Lower leg skin (tissue), 4 donors: ENCODE data around the gene MIGA1. TPM values are rescaled to one million over a fixed set of nuclear protein-coding genes. Genes with fewer than 3 reads are reported as not detected.

Experiments
- DNase-seq, 2 donors: peaks; one replicate each; pipeline ENCODE4 v3.0.0-alpha.2; 2019; ENCODE audit warnings: low spot score in 2 of 2
- H3K4me3 ChIP-seq: fragments of 200-600 bp; sonication (generic); 2 replicates; pipeline ENCODE4 v1.5.1; 2017; ENCODE audit warnings: mild to moderate bottlenecking, low read depth; ENCODE audit not compliant: poor library complexity, severe bottlenecking
- CTCF ChIP-seq, 3 donors: fragments of 450-650 bp; IDR thresholded peaks; one replicate each; pipeline ENCODE4 v1.5.1; 2016; ENCODE audit warnings: antibody characterized with exemption in 3 of 3, mild to moderate bottlenecking in 3 of 3, moderate library complexity in 2 of 3
- POLR2A ChIP-seq, 2 donors: fragments of 450-650 bp; IDR thresholded peaks; one replicate each; pipeline ENCODE4 v1.6.1; 2016 to 2017; ENCODE audit warnings: antibody characterized with exemption in 2 of 2, mild to moderate bottlenecking in 1 of 2, moderate library complexity in 1 of 2
- WGBS, 2 donors: methylation state at CpG; one replicate each; pipeline ENCODE4 v1.1.5; 2018; 5-methylcytosine and 5-hydroxymethylcytosine counted together
- intact Hi-C: fragments of 100-400 bp; cut with DNase I; formaldehyde crosslinking; loops from one replicate; pipeline ENCODE4 v1.15.0; 2023; ENCODE audit warnings: low total_unique reads
- total RNA-seq, 4 donors: library from RNA; depleted of rRNA; stranded (reverse); fragments of >200 nt; gene quantifications; one replicate each; pipeline ENCODE4 v1.1.0, GENCODE V29; 2016

MIGA1 gene
- total RNA-seq, 4 donors from 2014 or later, result 7.7 to 13.6 (median 9.5) TPM

DNA sequence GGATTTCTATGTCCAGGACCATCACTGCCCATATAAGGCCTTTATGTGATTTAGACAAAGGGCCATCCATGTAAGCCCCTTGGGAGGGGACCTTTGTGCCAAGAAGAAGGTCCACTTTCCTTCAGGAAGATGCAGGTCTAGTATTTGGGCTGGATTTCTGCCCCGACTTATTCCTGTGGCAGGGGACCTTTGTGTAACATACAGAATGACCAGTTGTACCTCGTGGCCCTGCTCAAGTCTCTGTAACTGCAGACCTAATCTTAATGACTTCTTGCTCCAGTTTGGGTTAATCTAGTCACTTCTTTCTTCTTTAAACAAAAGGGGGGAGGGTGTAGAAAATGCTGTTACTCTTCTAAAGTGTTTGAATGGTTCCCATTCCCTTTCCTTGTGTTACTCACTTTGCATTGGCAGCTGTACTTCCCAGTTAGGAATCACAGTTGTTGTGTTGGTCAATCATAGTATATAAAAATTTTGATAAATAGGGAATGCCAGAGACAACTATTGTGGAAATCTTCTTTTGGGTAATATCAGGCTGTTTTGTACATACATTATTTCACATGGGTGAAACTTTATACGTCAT is 54.2 kb downstream of the MIGA1 start:
- 91 to 96% methylated on average over 3 of the region's 3 CpGs for WGBS, 2 donors
- DNase-seq, result no peak
- TF ChIP-seq CTCF (IDR thresholded peaks at IDR 0.05) (no peak), POLR2A (IDR thresholded peaks at IDR 0.05) (no peak)
- no peak overlapping the region for H3K4me3 ChIP-seq
- intact Hi-C loops, result no loop called here

DNA sequence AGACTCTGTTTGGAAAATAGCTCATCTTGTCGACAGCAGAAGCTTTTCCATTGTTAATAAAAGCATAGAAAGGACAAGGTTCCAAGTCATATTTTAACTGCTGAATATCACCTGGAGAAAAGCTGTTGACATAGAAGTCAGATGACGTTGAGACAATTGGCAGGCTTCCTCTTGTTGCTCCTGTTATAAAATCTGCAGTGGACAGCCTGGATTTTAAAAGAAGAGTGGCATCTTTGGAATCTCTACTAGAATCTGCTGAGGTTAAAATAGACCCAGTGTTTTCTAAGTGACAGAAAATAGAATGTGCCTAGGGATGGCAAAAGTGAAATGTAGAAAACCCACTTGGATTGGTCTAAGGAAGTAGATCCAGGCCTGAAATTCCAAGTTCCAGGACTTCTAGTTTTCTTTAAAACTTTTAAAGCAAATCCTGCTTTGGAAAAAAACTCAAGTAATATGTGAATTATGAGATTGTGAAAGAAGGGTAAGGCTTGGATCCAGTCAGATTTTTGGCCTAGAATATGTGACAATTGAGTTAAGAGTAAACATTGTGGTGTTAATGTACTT is 55.4 kb downstream of the MIGA1 start:
- 16 to 22% methylated on average over 2 of the region's 2 CpGs for WGBS, 2 donors
- DNase-seq, result peak in 1 of 2 donors; percentile 63
- no peak overlapping the region for H3K4me3 ChIP-seq
- intact Hi-C loops, result no loop called here
- TF ChIP-seq POLR2A (IDR thresholded peaks at IDR 0.05) (no peak), CTCF (IDR thresholded peaks at IDR 0.05) (no peak)

DNA sequence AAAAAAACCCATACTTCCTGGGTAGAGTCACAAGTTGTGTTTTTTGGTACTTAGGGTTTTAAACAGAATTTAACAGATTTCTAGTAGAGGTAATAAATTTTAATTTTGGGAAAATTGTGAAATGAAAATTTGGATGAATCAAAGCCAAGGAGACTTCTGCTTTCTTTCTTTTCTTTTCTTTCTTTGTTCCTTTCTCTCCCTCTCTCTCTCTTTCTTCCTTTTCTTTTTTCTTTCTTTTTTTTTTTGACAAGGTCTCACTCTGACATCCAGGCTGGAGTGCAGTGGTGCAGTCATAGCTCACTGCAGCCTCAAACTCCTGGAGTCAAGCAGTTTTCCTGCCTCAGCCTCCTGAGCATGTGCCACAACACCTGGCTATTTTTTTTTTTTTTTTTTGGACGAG is 62.1 kb downstream of the MIGA1 start:
- intact Hi-C loops, result no loop called here
- TF ChIP-seq CTCF (IDR thresholded peaks at IDR 0.05) (no peak), POLR2A (IDR thresholded peaks at IDR 0.05) (no peak)
- no peak overlapping the region for H3K4me3 ChIP-seq
- DNase-seq, result no peak
- WGBS, 2 donors, result 58 to 60% methylated on average over 1 of the region's 1 CpG

GRCh38 chr1:77845951-77846350 is 66.5 kb downstream of the MIGA1 start:
- DNase-seq, result no peak
- H3K4me3 ChIP-seq, result no peak overlapping the region
- intact Hi-C loops, result no loop called here
- WGBS, 2 donors, result 94 to 98% methylated on average over 1 of the region's 1 CpG
- TF ChIP-seq POLR2A (IDR thresholded peaks at IDR 0.05) (no peak), CTCF (IDR thresholded peaks at IDR 0.05) (no peak)

GRCh38 chr1:77846966-77847365 is 67.5 kb downstream of the MIGA1 start:
- no peak for DNase-seq
- no peak overlapping the region for H3K4me3 ChIP-seq
- intact Hi-C loops, result no loop called here
- TF ChIP-seq CTCF (IDR thresholded peaks at IDR 0.05) (no peak), POLR2A (IDR thresholded peaks at IDR 0.05) (no peak)
- 67 to 75% methylated on average over 3 of the region's 3 CpGs for WGBS, 2 donors

DNA sequence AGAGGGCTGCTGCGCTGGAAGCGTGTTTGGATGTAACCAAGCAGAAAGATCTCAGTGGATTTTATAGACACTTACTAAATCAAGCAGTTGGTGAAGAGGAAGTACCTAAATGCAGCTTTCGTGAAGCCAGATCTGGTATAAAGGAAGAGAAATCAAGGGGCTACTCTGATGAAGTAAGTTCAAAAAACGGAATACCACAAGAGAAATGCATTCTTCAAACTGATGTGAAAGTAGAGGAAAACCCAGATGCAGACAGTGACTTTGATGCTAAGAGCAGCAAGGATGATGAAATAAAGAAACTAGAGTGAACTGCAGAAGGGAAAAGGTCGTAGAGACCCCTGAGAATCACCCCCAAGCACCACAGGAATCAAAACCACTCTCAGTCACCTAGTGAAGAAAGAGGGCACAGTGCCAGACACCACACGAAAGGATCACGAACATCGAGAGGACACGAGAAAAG is 68.2 kb downstream of the MIGA1 start:
- no peak for TF ChIP-seq CTCF (IDR thresholded peaks at IDR 0.05)
- TF ChIP-seq POLR2A (IDR thresholded peaks at IDR 0.05), result no peak
- intact Hi-C loops, result no loop called here
- no peak for DNase-seq
- WGBS, 2 donors, result 78 to 83% methylated on average over 9 of the region's 9 CpGs
- no peak overlapping the region for H3K4me3 ChIP-seq
